ENCODE data around the gene ATP8B1.

- TF ChIP-seq EZH2phosphoT487 (IDR thresholded peaks at IDR 0.05; ENCODE audit: insufficient read depth, low read depth) = no peak
- no peak for TF ChIP-seq EZH2 (IDR thresholded peaks at IDR 0.05; ENCODE audit: insufficient read depth, poor library complexity, severe bottlenecking)
Observed at GRCh38 chr18:57733861-57734260, 69.3 kb downstream of the ATP8B1 start.

All from GM23248 (cell line).